Measurements from ENCODE around the gene CEP63.

The CEP63 gene

GRCh38 chr3:134516905-134517304 is 31.0 kb downstream of the CEP63 start:
- H3K4me3 ChIP-seq (ENCODE audit: low read depth, low read length): no peak overlapping the region
- TF ChIP-seq CTCF (IDR thresholded peaks at IDR 0.05; ENCODE audit: low read depth, low read length): no peak
- in situ Hi-C loops (cut with HindIII; ENCODE audit: low sequenced_read_pairs): no loop called here
- no peak for DNase-seq (ENCODE audit: low read depth, low spot score)

- no peak for TF ChIP-seq CTCF (IDR thresholded peaks at IDR 0.05; ENCODE audit: low read depth, low read length)
- in situ Hi-C loops (cut with HindIII; ENCODE audit: low sequenced_read_pairs): no loop called here
- no peak overlapping the region for H3K4me3 ChIP-seq (ENCODE audit: low read depth, low read length)
- peak; percentile 55 for DNase-seq (ENCODE audit: low read depth, low spot score)
Observed at GRCh38 chr3:134517791-134518190, 31.9 kb downstream of the CEP63 start.

- DNase-seq (ENCODE audit: low read depth, low spot score): no peak
- in situ Hi-C loops (cut with HindIII; ENCODE audit: low sequenced_read_pairs): no loop called here
- TF ChIP-seq CTCF (IDR thresholded peaks at IDR 0.05; ENCODE audit: low read depth, low read length): no peak
- no peak overlapping the region for H3K4me3 ChIP-seq (ENCODE audit: low read depth, low read length)
Observed at GRCh38 chr3:134522541-134522940, 36.7 kb downstream of the CEP63 start.

GRCh38 chr3:134525293-134525692 is 39.4 kb downstream of the CEP63 start:
- in situ Hi-C loops (cut with HindIII; ENCODE audit: low sequenced_read_pairs): no loop called here
- H3K4me3 ChIP-seq (ENCODE audit: low read depth, low read length): no peak overlapping the region
- no peak for DNase-seq (ENCODE audit: low read depth, low spot score)
- no peak for TF ChIP-seq CTCF (IDR thresholded peaks at IDR 0.05; ENCODE audit: low read depth, low read length)

GRCh38 chr3:134526319-134526718 is 40.5 kb downstream of the CEP63 start:
- TF ChIP-seq CTCF (IDR thresholded peaks at IDR 0.05; ENCODE audit: low read depth, low read length): no peak
- H3K4me3 ChIP-seq (ENCODE audit: low read depth, low read length): no peak overlapping the region
- in situ Hi-C loops (cut with HindIII; ENCODE audit: low sequenced_read_pairs): no loop called here
- DNase-seq (ENCODE audit: low read depth, low spot score): no peak

- in situ Hi-C loops (cut with HindIII; ENCODE audit: low sequenced_read_pairs): no loop called here
- TF ChIP-seq CTCF (IDR thresholded peaks at IDR 0.05; ENCODE audit: low read depth, low read length): peak; percentile 29
- DNase-seq (ENCODE audit: low read depth, low spot score): no peak
- no peak overlapping the region for H3K4me3 ChIP-seq (ENCODE audit: low read depth, low read length)
Observed at GRCh38 chr3:134527037-134527436, 41.2 kb downstream of the CEP63 start.
